Spleen (tissue), 11 donors: Measurements from ENCODE around the gene CENPP. TPM values are rescaled to one million over a fixed set of nuclear protein-coding genes. Genes with fewer than 3 reads are reported as not detected.

Experiments
- DNase-seq: peaks from one replicate; pipeline ENCODE4 v3.0.0-alpha.2; 2020
- H3K27ac ChIP-seq, 8 donors: fragments of 200-600 bp; sonication (generic) in 7 of 8; 1 replicate in 4 of 8; 2 replicates in 4 of 8; pipeline versions ENCODE4 v1.5.0 to v1.8.0; 2016 to 2021; ENCODE audit warnings: inconsistent platforms in 4 of 8, mild to moderate bottlenecking in 4 of 8, moderate library complexity in 1 of 8
- H3K27me3 ChIP-seq, 7 donors: fragments of 200-600 bp; sonication (generic) in 6 of 7; replicated peaks in 1 of 7; 1 replicate in 4 of 7; 2 replicates in 3 of 7; pipeline versions ENCODE4 v1.5.0 to v1.8.0; 2016 to 2021; ENCODE audit warnings: inconsistent platforms in 3 of 7, mild to moderate bottlenecking in 1 of 7
- H3K36me3 ChIP-seq, 6 donors: fragments of 200-600 bp; sonication (generic) in 5 of 6; 1 replicate in 4 of 6; 2 replicates in 2 of 6; pipeline versions ENCODE4 v1.5.0 to v1.8.0; 2016 to 2021; ENCODE audit warnings: inconsistent platforms in 2 of 6
- H3K4me1 ChIP-seq, 6 donors: fragments of 200-600 bp; sonication (generic) in 5 of 6; 1 replicate in 3 of 6; 2 replicates in 3 of 6; pipeline versions ENCODE4 v1.5.0 to v1.8.0; 2016 to 2021; ENCODE audit warnings: inconsistent platforms in 3 of 6
- H3K4me3 ChIP-seq, 8 donors: fragments of 200-600 bp; sonication (generic) in 7 of 8; 1 replicate in 4 of 8; 2 replicates in 4 of 8; pipeline versions ENCODE4 v1.5.0 to v1.8.0; 2016 to 2021; ENCODE audit warnings: inconsistent platforms in 4 of 8, mild to moderate bottlenecking in 4 of 8, moderate library complexity in 2 of 8
- H3K9me3 ChIP-seq, 8 donors: fragments of 200-600 bp; sonication (generic) in 7 of 8; 1 replicate in 4 of 8; 2 replicates in 4 of 8; pipeline versions ENCODE4 v1.5.0 to v1.8.0; 2016 to 2021; ENCODE audit warnings: inconsistent platforms in 4 of 8
- CTCF ChIP-seq, 11 experiments: fragments of 200-600 bp in 7 of 11; fragments of 450-650 bp in 4 of 11; sonication (generic) in 4 of 11; IDR thresholded peaks in 8 of 11; conservative IDR thresholded peaks in 3 of 11; 1 replicate in 7 of 11; 2 replicates in 4 of 11; pipeline versions ENCODE4 v1.4.0 to v1.8.0; 2016 to 2021; ENCODE audit warnings: antibody characterized with exemption in 11 of 11, inconsistent platforms in 4 of 11, mild to moderate bottlenecking in 1 of 11
- POLR2A ChIP-seq, 3 donors: fragments of 450-650 bp; IDR thresholded peaks; one replicate each; pipeline ENCODE4 v1.5.1; 2017; ENCODE audit warnings: antibody characterized with exemption in 3 of 3, mild to moderate bottlenecking in 1 of 3
- POLR2AphosphoS5 ChIP-seq, 3 donors: sonication (generic); formaldehyde crosslinking; IDR thresholded peaks; one replicate each; pipeline ENCODE4 v1.5.1; 2017; ENCODE audit warnings: antibody characterized with exemption in 3 of 3
- WGBS, 5 donors: extraction: QIAGEN DNeasy Blood & Tissue Kit in 3 of 5; methylation state at CpG; one replicate each; pipeline versions ENCODE4 v1.1.5 to v1.1.7; 2013 to 2018; 5-methylcytosine and 5-hydroxymethylcytosine counted together
- intact Hi-C: fragments of 100-400 bp; cut with DNase I; formaldehyde crosslinking; loops from one replicate; pipeline ENCODE4 v1.15.0; 2023; ENCODE audit warnings: low total_unique reads
- polyA plus RNA-seq, 3 donors: library from polyadenylated mRNA; stranded (reverse); fragments of 200-250 nt; gene quantifications; one replicate each; pipeline ENCODE4 v1.2.1, GENCODE V29; 2013
- total RNA-seq, 7 donors: library from RNA; depleted of rRNA in 3 of 7; stranded (reverse); fragments of >200 nt in 3 of 7; fragmentation: NEBNext Ultra II Directional in 4 of 7; extraction: Animal tissue kit (Norgen Biotek cat#: 25700) in 4 of 7; gene quantifications; one replicate each; pipeline versions ENCODE4 v1.1.0 to v1.2.1, GENCODE V29; 2016 to 2021
- donor health status: healthy with polysubstance abuse.
- donor health status: DM: no; HTN: no; CAD: no; lungs with moderate emphysema.
- donor health status: DM: no; HTN: no; CAD: no.
- donor health status: Bipolar disorder and iron deficiency.
- donor health status: healthy.
- donor health status: DM: no; HTN: no; CAD: no.
- donor health status: DM: yes; HTN: yes; CAD: no.

CENPP gene
- total and polyA plus RNA-seq, 10 donors = 1.7 to 15.8 (median 6.2) TPM

DNA sequence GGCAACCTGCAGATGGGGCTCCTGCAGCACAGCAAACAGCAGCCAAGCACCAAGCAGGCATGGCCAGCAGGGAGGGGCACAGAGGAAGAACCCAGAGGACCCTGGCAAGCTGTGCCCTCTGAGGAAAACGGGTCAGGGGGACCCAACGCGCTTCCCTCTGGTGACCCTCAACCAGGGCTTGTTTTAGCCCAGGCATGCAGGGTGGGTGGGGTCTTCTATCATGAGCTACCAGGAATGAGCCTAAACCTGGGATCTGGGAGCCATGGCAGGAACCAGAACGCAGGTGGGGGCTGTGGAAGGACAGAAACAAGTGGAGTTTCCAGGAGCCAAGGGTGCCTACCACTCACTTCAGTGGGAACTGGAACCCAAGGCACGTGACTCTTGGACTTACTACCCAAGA, 323.3 kb downstream of the CENPP start:
- no peak overlapping the region for H3K4me3 ChIP-seq
- intact Hi-C loops = no loop called here
- peaks cover 0 to 18% (median 14%) of the 10 kb centered on the region in 8 donors for H3K9me3 ChIP-seq
- no peaks in the 10 kb centered on the region for H3K4me1 ChIP-seq
- H3K27me3 ChIP-seq = no peaks in the 10 kb centered on the region
- peaks cover 9 to 100% (median 85%) of the 10 kb centered on the region in 6 donors for H3K36me3 ChIP-seq
- WGBS, 5 donors = 86 to 100% (median 93%) methylated on average over 2 to 5 of the region's 5 CpGs
- H3K27ac ChIP-seq = no peak overlapping the region
- TF ChIP-seq CTCF (IDR thresholded peaks at IDR 0.05 in 8 of 11, conservative IDR thresholded peaks at IDR 0.05 in 3 of 11) (no peak), POLR2AphosphoS5 (IDR thresholded peaks at IDR 0.05) (no peak), POLR2A (IDR thresholded peaks at IDR 0.05) (no peak)
- DNase-seq = peak; percentile 42

GRCh38 chr9:92650296-92650695, 324.5 kb downstream of the CENPP start:
- Histone ChIP-seq H3K4me1 (peaks cover 0 to 12% (median 1%) of the 10 kb centered on the region in 6 donors), H3K36me3 (peaks cover 7 to 100% (median 82%) of the 10 kb centered on the region in 6 donors), H3K27me3 (no peaks in the 10 kb centered on the region), H3K27ac (no peak overlapping the region), H3K9me3 (peaks cover 0 to 14% (median 10%) of the 10 kb centered on the region in 8 donors), H3K4me3 (no peak overlapping the region)
- DNase-seq = peak; percentile 33
- no peak for TF ChIP-seq POLR2AphosphoS5 (IDR thresholded peaks at IDR 0.05)
- TF ChIP-seq CTCF (IDR thresholded peaks at IDR 0.05 in 8 of 11, conservative IDR thresholded peaks at IDR 0.05 in 3 of 11) = no peak
- no peak for TF ChIP-seq POLR2A (IDR thresholded peaks at IDR 0.05)
- intact Hi-C loops = no loop called here
- WGBS, 5 donors = 95 to 98% (median 96%) methylated on average over 6 of the region's 6 CpGs

GRCh38 chr9:92650839-92651621, 325.3 kb downstream of the CENPP start:
- H3K4me3 ChIP-seq = no peak overlapping the region
- DNase-seq = peak; percentile 37
- H3K27me3 ChIP-seq = no peaks in the 10 kb centered on the region
- peaks cover 0 to 7% (median 3%) of the 10 kb centered on the region in 8 donors for H3K9me3 ChIP-seq
- intact Hi-C loops = no loop called here
- H3K4me1 ChIP-seq = peaks cover 0 to 20% (median 3%) of the 10 kb centered on the region in 6 donors
- TF ChIP-seq POLR2A (IDR thresholded peaks at IDR 0.05) (no peak), POLR2AphosphoS5 (IDR thresholded peaks at IDR 0.05) (no peak), CTCF (IDR thresholded peaks at IDR 0.05 in 8 of 11, conservative IDR thresholded peaks at IDR 0.05 in 3 of 11) (no peak)
- WGBS, 5 donors = 77 to 91% (median 89%) methylated on average over 10 of the region's 10 CpGs
- H3K36me3 ChIP-seq = peaks cover 7 to 100% (median 81%) of the 10 kb centered on the region in 6 donors
- no peak overlapping the region for H3K27ac ChIP-seq

DNA sequence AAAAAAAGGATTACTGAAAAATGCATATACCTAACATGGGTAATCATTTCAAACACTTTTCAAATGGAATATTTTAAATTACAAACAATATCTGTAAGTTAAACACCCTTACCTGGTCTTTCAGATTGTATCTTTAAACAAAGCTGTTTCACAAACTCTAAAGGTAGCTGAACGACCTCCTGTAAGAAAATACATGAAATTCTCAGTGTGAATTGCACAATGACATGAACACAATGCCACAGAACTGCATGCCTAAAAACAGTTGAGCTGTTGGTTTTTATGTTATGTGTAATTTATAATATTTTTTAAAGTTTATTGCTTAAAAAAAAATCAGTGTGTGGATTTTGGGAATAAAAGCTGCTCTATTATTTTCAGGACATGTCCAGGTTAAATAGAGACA, 326.7 kb downstream of the CENPP start:
- Histone ChIP-seq H3K27me3 (no peaks in the 10 kb centered on the region), H3K9me3 (no peaks in the 10 kb centered on the region), H3K4me3 (no peak overlapping the region), H3K27ac (no peak overlapping the region), H3K4me1 (peaks cover 0 to 29% (median 7%) of the 10 kb centered on the region in 6 donors), H3K36me3 (peaks cover 5 to 100% (median 71%) of the 10 kb centered on the region in 6 donors)
- intact Hi-C loops = no loop called here
- TF ChIP-seq CTCF (IDR thresholded peaks at IDR 0.05 in 8 of 11, conservative IDR thresholded peaks at IDR 0.05 in 3 of 11) (no peak), POLR2AphosphoS5 (IDR thresholded peaks at IDR 0.05) (no peak), POLR2A (IDR thresholded peaks at IDR 0.05) (no peak)
- 44 to 78% (median 67%) methylated on average over 1 of the region's 1 CpG for WGBS, 5 donors
- no peak for DNase-seq
